Activated T-helper 1 cell treated with Interleukin-2 at 50 U/mL for 16 hours (primary cell): ENCODE measurements around the gene TGM6.

Source experiments
- DNase-seq: peaks from one replicate; pipeline ENCODE4 v3.0.0-alpha.2; 2020; ENCODE audit warnings: low read depth

TGM6 gene

DNA sequence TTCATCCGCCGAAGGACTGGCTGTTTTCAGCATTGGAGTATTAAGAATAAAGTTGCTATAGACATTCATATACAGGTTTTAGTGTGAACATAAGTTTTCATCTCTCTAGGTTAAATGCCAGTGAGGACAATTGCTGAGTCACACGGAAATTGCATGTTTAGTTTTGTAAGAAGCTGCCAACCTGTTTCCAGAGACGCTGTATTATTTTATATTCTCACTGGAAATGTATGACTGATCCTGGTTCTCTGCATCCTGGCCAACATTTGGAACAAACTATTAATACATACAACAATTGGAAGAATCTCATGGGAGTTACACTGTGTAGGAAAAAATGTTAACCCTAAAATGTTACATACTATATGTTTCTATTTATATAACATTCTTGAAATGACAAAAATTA is 16.7 kb upstream of the TGM6 start:
- no peak for DNase-seq

DNA sequence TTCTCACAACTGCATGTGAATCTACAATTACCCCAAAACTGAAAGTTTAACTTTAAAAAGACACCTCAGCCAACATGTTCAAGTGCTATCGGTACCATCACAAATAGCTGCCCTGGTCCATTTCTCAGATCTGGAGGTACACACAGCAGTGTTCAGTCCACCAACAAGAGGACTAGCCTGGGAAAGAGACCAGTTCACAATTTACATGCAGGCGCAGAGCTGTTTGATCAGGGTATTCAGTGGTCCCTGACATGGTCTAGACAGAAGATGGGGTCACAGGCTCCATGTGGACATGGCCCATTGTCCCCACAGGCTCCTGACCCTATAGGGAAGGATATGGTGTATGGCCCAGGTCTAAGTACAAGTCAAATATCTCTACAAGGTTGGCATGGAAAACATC is 15.6 kb upstream of the TGM6 start:
- no peak for DNase-seq

DNA sequence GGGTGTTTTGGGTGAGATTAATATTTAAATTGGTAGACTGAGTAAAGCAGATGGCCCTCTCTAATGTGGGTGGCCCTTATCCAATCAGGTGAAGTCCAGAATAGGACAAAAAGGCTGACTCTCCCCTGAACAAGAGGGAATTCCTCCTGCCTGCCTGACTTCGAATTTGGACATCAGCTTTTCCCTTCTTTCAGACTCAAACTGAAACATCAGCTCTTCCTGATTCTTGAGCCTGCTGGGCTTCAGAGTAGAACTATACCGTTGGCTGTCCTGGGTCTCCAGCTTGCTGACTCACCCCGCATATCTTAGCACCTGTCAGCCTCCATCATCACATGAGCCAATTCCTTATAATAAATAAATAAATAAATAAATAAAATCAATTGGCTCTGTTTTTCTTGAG is 15.0 kb upstream of the TGM6 start:
- no peak for DNase-seq

DNA sequence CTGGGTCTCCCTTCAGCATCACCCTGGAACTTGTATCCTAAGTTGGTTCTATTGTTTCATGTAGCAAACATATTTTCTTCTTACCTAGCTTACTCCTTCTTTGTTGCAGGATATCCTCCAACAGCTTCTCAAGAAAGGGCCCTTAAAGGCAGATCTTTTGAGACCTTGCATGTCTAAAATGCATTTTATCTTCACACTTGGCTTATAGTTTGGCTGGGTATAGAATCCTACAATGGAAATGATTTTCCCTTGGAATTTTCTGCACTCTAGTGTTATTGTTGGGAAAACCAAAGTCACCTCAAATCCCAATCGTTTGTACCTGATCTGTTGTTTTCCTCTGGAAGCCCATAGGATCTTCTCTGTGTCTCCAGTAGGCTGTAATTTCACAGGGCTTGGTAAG is 12.1 kb upstream of the TGM6 start:
- DNase-seq, result no peak

DNA sequence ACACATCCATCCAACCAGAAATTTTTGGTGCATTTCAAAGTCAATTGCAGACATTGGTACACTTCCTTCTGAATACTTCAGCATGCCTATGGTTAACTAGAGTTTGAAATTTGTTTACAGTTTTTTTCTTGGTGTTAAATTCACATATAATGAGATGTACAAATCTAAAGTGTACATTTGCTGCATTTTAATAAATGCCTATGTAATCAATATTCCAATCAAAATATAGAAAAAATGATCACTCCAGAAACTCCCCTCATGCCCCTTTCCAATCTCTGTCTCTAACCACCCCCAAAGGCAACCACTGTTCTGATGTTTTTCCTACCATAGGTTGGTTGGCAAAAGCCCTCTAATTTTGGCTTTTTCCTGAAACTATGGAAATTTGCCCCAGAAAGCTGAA is 7.6 kb upstream of the TGM6 start:
- no peak for DNase-seq

DNA sequence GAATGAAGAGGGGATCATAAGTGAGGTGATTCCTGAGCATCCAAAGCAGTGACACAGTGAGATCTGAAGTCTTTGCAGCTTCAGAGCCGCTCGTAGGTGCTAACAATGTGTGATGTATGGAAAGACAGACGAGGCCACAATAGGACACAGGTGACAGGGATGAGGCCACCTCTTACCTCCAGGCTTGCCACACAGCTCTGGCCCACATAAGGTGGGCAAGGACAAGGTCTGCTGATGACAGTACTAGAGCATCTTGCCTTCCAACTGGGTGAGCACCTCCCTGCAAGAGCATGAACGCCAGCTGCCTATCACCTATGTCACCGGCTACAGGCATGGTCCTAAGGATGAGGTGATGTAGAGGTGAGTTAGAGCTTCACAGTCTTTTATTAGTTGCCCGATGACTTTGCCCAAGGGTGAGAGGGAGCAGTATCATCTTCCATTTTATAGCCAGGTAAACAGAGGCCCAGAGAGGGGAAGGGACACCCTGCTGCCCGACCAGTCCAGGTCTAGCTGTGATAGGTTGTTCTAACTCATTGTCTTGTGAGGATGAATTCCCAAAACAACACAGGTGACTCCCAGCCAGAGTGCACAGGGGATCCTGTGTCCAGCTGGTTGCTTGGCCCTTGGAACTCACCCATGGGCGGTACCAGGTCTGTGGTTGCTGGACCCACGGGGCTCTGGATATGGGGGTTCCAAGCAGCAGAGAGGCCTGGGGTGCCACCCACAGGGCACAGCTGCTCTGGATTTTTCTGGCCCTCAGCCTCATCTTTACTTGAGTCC is 6.2 kb upstream of the TGM6 start:
- no peak for DNase-seq

DNA sequence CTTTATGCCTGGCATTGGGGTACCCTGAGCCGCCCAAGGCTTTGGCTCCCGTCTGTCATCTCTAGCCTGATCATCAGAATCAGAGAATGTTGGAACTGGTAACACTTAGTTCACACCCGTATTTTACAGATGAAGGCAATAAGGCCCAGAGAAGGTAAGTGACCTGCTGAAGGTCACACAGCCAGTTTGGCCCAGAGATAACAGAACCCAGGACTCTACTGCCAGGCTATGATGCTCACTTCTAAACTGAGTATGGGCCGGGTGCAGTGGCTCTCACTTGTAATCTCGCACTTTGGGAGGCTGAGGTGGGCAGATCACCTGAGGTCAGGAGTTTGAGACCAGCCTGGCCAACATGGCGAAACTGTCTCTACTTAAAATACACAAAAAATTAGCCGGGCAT is 1.8 kb upstream of the TGM6 start:
- DNase-seq, result no peak

DNA sequence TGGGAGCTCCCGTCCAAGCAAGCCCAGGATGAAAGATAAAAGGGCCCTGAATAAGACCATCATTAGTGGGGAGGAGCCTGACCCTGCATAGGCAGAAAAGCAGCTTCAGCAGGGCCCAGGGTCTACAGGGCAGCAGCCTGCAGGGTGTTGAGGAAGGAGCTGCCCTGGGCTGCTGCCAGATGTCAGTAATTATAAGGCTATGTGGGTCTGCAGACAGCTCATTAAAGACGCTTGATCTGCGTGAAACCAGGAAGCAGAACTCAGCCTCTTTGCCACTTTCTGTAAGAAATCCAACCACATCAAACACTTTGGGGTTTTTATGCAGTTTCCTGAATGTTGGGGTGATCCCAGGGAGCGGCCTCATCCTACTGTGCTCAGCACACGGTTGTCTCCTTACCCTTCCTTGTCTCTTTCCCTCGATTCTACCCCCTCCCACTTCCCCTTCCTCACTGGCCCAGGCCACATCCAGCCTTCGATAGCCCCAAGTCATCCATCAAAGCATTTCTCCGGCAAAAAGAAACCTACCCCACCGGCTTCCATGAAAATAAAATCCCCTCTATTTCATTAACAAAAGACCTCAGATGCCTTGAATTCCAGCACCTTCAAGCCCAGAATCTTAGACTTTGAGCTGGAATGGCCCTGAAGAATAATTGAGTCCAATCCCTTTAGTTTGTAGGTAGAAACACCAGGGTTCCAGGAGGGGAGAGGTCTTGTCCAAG is 1.0 kb upstream of the TGM6 start:
- no peak for DNase-seq

DNA sequence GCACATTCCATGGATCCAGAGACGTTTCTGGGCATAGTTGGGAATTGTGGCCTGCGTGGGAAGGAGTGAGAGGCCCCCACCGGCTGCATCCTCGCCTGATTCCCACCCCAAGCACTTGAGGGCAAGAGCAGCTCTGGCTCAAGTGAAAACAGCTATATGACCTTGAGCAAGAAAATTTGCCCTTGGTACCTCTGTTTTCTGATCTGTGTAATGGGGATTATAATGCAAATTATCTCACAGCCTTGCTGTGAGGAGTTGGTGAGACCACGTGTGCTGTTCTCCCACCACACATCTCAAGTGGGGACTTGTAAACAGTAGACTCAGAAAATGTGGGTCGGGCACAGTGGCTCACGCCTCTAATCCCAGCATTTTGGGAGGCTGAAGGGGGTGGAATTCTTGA is 602 bp downstream of the TGM6 start:
- no peak for DNase-seq

DNA sequence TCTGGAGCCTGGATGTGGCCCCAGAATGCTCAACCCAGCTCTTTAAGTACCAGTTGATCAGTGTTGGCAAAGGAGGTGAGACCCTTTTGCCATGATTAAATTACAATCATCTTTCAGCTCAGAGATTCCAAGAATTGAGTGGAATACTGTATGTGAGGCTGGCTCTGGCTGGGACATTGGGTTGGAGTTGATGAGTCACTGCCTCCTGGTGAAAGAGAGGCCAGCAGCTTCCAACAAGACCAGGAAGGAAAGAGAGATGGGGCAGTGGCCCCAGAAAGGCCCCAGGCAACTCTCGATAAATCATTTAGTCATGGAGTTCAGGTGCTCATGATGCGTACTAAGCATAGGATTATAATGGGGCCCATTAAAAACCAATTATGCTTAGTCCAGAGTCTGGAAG is 2.1 kb downstream of the TGM6 start:
- no peak for DNase-seq

DNA sequence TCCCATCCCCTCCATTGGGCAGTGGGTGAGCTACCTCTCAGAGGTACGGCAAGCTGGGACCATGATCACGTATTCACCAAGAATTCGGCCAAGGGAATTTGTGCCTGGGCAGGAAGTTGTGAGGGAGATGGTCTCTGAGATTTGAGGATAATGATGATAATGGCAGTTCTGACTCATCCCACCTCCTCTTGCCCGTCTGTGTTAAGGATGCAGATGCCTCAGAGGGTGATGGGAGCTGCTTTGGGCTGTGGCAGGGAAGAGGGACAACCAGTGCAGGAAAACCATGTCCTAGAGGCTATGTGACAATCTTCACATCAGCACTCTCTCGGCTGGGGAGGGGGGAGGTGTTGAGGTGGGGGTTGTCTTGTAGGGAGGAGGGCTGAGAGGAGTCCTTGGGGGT is 4.3 kb downstream of the TGM6 start:
- DNase-seq, result no peak

DNA sequence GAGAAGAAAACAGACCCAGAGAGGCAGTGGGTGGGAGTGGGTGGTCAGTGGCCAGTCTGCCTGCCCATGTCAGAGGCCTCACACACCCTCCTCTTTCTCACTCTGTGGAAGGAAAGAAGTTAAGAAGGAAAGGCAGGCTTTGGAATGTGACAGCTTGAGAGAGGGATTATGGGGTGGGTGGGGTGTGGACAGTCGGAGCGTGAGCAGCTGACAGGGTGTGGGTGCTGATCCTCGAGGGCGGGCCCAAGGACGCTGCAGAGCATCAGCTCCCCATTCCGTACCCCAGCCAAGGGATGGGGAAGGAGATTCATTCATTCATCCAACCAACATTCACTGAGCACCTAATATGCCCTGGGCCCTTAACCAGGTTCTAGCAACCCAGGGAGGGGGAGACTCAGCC is 4.8 kb downstream of the TGM6 start:
- no peak for DNase-seq

DNA sequence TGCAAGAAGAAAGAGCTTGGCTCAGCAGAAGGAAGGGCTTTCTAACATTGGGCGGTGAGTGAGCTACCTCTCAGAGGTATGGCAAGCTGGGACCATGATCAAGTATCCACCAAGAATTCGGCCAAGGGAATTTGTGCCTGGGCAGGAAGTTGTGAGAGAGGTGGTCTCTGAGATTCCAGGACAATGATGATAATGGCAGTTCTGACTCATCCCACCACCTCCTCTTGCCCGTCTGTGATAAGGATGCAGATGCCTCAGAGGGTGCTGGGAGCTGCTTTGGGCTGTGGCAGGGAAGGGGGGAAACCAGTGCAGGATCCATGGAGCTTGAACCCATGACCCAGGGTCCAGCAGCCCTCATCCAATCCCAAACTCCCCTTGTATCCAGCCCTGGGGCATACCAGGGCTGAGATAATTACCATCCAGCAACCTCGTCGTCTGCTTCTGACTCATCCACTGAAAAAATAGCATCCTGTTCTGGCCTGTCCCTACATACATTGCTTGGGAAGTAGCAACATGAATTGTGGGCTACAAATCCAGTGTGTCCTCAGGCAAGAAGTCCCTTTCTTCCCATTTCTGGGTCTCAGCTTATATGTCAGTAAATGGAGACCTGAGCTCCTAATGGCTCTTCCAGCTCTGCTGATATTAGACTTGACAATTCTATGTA is 5.9 kb downstream of the TGM6 start:
- DNase-seq, result no peak

DNA sequence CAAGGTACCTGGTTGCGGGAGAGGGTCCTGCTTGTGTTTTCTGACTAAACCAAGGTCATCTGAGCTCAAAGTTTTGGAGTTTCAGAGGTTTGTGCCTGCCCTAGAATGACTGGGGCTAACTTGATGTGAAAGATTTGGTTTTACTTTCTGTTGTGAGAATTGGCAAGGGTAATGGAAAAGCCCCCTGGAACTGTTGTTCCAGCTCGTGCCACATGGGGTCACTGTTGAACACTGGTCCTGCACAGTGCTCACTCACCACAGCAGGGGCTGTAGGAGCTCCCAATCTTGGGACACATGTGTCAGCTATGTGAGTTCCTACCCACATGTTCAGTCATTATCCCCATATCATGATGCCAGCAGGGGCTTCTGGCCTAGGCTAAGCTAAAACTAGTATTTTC is 6.5 kb downstream of the TGM6 start:
- no peak for DNase-seq

DNA sequence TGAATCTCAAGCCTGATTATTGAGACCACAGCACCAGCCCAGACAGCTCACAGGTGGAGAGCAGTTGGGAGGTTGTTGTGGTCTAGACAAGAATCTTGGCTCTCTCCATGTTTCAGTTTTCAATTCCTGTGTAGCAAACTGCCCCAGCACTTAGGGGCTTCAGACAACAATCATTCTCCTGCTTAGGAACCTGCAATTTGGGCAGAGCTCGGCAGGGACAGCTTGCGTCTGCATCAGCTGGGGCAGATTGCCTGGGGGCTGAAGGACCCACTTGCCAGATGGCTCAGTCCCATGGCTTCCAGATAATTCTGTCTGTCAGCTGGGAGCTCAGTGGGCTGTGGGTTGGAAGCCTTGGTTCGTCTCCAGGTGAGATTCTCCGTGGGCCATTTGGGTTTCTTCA is 6.9 kb downstream of the TGM6 start:
- no peak for DNase-seq

DNA sequence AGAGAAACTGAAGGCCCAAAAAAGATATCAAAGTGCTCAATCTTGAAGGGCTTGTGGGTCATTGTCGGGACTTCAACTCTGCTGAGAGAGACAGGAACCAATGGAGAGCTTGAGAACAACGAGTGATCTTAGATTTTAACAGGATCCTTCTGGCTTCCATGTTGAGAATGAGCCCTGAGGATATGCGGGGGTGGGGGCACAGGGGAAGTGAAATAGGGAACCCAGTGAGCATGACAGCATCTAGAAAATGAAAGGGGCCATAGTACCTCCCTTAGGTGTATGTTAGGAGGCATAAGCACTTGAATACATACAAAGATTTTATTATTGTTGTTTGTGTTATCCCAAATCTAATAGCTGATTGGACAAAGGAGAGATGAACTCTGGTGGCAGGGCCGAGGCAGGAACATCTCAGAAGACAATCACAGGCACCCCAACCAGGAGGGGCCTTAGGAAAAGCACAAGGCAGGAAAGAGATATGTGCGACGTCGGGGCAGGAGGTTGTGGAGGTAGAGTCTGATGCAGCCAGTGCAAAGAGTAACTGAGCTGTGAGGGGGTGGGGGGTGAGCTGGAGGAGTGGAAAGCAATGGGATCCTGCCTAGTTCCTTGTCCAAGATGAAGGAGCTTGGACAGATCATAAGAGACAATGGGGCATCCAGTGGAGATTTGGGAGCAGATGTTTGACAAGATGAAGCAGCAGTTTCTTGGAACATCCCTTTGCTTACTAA is 10.4 kb downstream of the TGM6 start:
- no peak for DNase-seq

DNA sequence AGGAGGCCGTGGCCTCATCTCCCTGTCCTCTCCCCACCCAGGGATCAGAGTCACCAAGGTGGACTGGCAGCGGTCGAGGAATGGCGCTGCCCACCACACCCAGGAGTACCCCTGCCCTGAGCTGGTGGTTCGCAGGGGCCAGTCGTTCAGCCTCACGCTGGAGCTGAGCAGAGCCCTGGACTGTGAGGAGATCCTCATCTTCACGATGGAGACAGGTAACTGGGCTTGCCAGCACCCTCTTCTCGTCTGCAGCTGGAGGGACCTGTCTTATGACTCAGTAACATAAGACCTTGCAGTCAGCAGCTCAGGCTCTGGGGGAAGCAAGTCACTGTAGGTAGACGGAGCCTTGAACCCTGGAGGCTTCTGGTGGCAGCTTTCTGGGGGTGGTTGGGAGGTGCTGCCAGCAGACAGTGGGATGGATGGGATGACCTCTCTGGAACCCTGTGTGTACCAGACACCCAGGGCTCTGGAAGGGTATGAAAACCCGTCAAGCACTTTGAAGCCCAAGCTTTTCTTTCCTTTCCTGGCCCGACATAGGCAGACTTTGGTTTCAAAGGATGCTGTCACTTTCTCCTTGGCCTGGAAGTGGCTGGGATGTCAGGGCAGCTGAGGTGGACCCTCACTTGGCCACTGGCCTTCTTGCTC is 13.8 kb downstream of the TGM6 start:
- DNase-seq, result no peak

DNA sequence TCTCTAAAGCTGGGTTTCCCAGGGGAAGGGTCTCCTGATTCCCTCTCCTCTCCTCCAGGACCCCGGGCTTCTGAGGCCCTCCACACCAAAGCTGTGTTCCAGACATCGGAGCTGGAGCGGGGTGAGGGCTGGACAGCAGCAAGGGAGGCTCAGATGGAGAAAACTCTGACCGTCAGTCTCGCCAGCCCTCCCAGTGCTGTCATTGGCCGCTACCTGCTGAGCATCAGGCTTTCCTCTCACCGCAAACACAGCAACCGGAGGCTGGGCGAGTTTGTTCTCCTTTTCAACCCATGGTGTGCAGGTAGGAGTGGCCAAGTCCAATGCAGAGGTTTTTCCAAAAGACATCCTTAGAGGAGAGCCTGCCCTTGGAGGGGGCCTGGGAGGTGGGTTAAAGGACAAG is 14.4 kb downstream of the TGM6 start:
- no peak for DNase-seq

DNA sequence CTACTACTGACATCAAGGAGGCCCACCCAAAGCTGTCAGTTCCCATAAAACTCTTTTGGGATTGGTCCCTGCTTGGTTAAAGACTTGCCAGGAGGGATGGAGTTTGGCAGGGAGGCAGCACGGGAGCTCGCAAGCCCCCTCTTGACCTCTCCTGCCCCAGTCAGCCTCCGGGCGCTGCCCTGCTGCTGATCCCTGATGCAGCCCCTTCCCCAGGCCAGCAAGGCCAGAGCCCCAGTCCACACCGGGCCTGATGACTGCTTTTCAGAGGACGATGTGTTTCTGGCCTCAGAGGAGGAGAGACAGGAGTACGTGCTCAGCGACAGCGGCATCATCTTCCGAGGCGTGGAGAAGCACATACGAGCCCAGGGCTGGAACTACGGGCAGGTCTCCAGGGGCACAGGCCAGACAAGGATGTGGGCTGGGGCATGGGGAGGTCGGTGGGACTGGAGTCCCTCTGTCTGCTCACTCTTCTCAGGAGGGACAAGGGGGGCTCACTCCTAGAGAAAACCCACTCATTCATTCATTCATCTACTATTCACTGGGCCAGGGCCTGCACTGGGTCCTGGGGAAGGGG is 15.6 kb downstream of the TGM6 start:
- no peak for DNase-seq

DNA sequence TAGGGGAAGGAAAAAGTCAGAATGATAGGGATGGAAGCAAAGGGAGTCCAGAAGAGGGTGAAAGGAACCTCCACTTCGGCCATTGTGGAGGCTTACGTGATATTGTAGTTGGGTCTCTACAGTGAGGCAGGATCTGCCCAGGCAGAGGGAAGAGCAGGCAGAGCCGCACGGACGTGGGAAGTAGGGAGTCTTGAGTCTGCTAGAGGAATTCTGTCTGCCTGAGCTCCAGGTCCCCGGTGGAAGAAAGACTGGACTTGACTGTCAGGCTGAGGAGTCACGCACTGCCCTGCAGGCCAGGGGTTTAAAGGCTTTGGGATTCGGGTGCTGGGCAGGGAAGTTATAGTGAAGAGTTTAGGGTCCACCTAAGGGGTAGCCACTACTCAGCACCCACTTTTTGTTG is 16.4 kb downstream of the TGM6 start:
- no peak for DNase-seq

DNA sequence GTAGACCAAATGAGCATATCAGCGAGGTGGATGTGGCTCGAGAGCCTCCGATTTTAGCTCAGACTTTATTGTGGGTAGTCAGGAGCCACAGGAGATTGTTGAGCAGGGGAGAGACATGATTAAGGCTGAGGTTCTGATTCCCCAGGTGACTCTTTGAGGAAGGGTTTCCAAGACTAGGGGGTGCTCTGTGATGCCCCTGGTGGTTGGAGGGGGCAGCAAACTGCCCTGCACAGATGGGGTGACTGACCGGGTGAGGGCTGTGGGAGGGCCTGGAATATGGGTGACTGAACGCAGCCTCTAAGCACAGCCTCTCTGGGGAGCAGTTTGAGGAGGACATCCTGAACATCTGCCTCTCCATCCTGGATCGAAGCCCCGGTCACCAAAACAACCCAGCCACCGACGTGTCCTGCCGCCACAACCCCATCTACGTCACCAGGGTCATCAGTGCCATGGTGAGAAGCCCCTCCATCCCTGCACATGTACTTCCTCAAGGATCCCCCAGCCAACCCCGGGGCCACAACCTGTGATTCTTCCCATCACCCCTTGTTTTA is 17.0 kb downstream of the TGM6 start:
- no peak for DNase-seq

DNA sequence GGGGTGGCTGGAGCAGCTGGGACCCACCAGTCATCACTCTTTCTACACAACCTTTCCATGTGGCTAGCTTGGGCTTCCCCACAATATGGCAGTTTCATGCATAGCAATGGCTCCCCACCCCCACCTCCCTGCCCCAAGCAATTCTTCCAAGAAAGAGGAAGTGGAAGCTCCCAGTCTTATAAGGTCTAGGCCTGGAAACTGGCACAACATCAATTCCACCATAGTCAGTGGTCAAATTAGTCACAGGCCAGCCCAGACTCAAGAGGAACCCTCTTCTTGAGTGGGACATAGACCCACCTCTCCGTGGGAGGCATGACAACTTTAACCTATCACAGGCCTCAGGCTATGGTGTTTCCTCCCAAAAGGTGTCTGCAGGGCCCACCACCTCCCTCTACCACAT is 17.7 kb downstream of the TGM6 start:
- no peak for DNase-seq
